Duodenal mucosa (tissue), 2 donors: Measurements from ENCODE around the gene AKAP12.
"Not testable (repeated sequence)": the region's sequence is repeated elsewhere in the genome, so short reads cannot be mapped to it uniquely, and the experiment has no call there.

ENCODE experiments used
- H3K27ac ChIP-seq: one replicate; pipeline ENCODE4 v1.7.0; 2013; ENCODE audit warnings: low read depth, low read length
- H3K27me3 ChIP-seq, 2 donors: one replicate each; pipeline ENCODE4 v1.7.0; 2013; ENCODE audit warnings: low read length in 2 of 2, control low read depth in 1 of 2; ENCODE audit not compliant: insufficient read depth in 2 of 2, control insufficient read depth in 1 of 2
- H3K36me3 ChIP-seq, 2 donors: one replicate each; pipeline ENCODE4 v1.7.0; 2013; ENCODE audit warnings: low read length in 2 of 2, control low read depth in 1 of 2; ENCODE audit not compliant: insufficient read depth in 2 of 2, control insufficient read depth in 1 of 2
- H3K4me1 ChIP-seq, 2 donors: one replicate each; pipeline ENCODE4 v1.7.0; 2013; ENCODE audit warnings: low read length in 2 of 2, control low read depth in 1 of 2; ENCODE audit not compliant: insufficient read depth in 2 of 2, control insufficient read depth in 1 of 2
- H3K4me3 ChIP-seq, 2 donors: one replicate each; pipeline ENCODE4 v1.7.0; 2013; ENCODE audit warnings: low read length in 2 of 2, low read depth in 1 of 2
- H3K9ac ChIP-seq, 2 donors: one replicate each; pipeline ENCODE4 v1.7.0; 2013; ENCODE audit warnings: low read length in 2 of 2, low read depth in 1 of 2
- H3K9me3 ChIP-seq, 2 donors: one replicate each; pipeline ENCODE4 v1.7.0; 2013; ENCODE audit warnings: low read length in 2 of 2, control low read depth in 1 of 2; ENCODE audit not compliant: control insufficient read depth in 1 of 2

AKAP12 gene

GRCh38 chr6:151374036-151374683 is 134.4 kb downstream of the AKAP12 start:
- H3K4me3 ChIP-seq, result no peak overlapping the region
- no peak overlapping the region for H3K9ac ChIP-seq
- H3K27ac ChIP-seq, result no peak overlapping the region
- no peaks in the 10 kb centered on the region for H3K9me3 ChIP-seq
- H3K36me3 ChIP-seq, result peaks cover 20 to 26% of the 10 kb centered on the region in 2 donors
- H3K27me3 ChIP-seq, result no peaks in the 10 kb centered on the region
- peaks cover 0 to 5% of the 10 kb centered on the region in 2 donors for H3K4me1 ChIP-seq

- Histone ChIP-seq H3K4me3 (no peak overlapping the region), H3K27me3 (no peaks in the 10 kb centered on the region), H3K9me3 (no peaks in the 10 kb centered on the region), H3K27ac (no peak overlapping the region), H3K9ac (no peak overlapping the region), H3K36me3 (peaks cover 16 to 20% of the 10 kb centered on the region in 2 donors), H3K4me1 (peaks cover 0 to 5% of the 10 kb centered on the region in 2 donors)
These were observed 136.1 kb downstream of the AKAP12 start for GRCh38 chr6:151375833-151376232.

- H3K9me3 ChIP-seq, result no peaks in the 10 kb centered on the region
- H3K27ac ChIP-seq, result no peak overlapping the region
- H3K36me3 ChIP-seq, result peaks cover 10 to 14% of the 10 kb centered on the region in 2 donors
- H3K27me3 ChIP-seq, result no peaks in the 10 kb centered on the region
- H3K4me1 ChIP-seq, result peaks cover 0 to 5% of the 10 kb centered on the region in 2 donors
- H3K9ac ChIP-seq, result no peak overlapping the region
- H3K4me3 ChIP-seq, result no peak overlapping the region
These were observed 136.7 kb downstream of the AKAP12 start for GRCh38 chr6:151376440-151376839.

- H3K9ac ChIP-seq, result no peak overlapping the region
- H3K9me3 ChIP-seq, result no peaks in the 10 kb centered on the region
- H3K4me1 ChIP-seq, result peaks cover 0 to 5% of the 10 kb centered on the region in 2 donors
- H3K4me3 ChIP-seq, result no peak overlapping the region
- peaks cover 3 to 8% of the 10 kb centered on the region in 2 donors for H3K36me3 ChIP-seq
- H3K27ac ChIP-seq, result no peak overlapping the region
- no peaks in the 10 kb centered on the region for H3K27me3 ChIP-seq
These were observed 137.3 kb downstream of the AKAP12 start for GRCh38 chr6:151377095-151377494.

- Histone ChIP-seq H3K4me3 (peak overlapping the region; percentile 49 to 50), H3K9ac (peak overlapping the region; percentile 18 to 45), H3K27me3 (no peaks in the 10 kb centered on the region), H3K4me1 (peaks cover 6 to 13% of the 10 kb centered on the region in 2 donors), H3K36me3 (no peaks in the 10 kb centered on the region), H3K27ac (no peak overlapping the region), H3K9me3 (no peaks in the 10 kb centered on the region)
These were observed 140.4 kb downstream of the AKAP12 start for GRCh38 chr6:151379933-151380847.

- Histone ChIP-seq H3K36me3 (no peaks in the 10 kb centered on the region), H3K4me3 (peak overlapping the region in 1 of 2 donors; percentile 50), H3K27me3 (no peaks in the 10 kb centered on the region), H3K9me3 (no peaks in the 10 kb centered on the region), H3K4me1 (peaks cover 10 to 17% of the 10 kb centered on the region in 2 donors), H3K27ac (no peak overlapping the region), H3K9ac (no peak overlapping the region)
These were observed 141.1 kb downstream of the AKAP12 start for GRCh38 chr6:151380848-151381205.

- no peak overlapping the region for H3K4me3 ChIP-seq
- no peak overlapping the region for H3K27ac ChIP-seq
- H3K27me3 ChIP-seq, result no peaks in the 10 kb centered on the region
- no peak overlapping the region for H3K9ac ChIP-seq
- no peaks in the 10 kb centered on the region for H3K9me3 ChIP-seq
- no peaks in the 10 kb centered on the region for H3K36me3 ChIP-seq
- H3K4me1 ChIP-seq, result peaks cover 10 to 17% of the 10 kb centered on the region in 2 donors
These were observed 142.0 kb downstream of the AKAP12 start for GRCh38 chr6:151381722-151382121.

- not testable (repeated sequence) for H3K9me3 ChIP-seq, H3K36me3 ChIP-seq, H3K27ac ChIP-seq, H3K4me3 ChIP-seq, H3K9ac ChIP-seq, H3K27me3 ChIP-seq
- H3K4me1 ChIP-seq, result peaks cover 10 to 17% of the 10 kb centered on the region in 2 donors
These were observed 142.9 kb downstream of the AKAP12 start for GRCh38 chr6:151382631-151383030.

GRCh38 chr6:151384151-151384550 is 144.4 kb downstream of the AKAP12 start:
- no peak overlapping the region for H3K4me3 ChIP-seq
- peaks cover 22% of the 10 kb centered on the region in 2 donors for H3K4me1 ChIP-seq
- H3K9ac ChIP-seq, result no peak overlapping the region
- H3K27ac ChIP-seq, result no peak overlapping the region
- H3K9me3 ChIP-seq, result no peaks in the 10 kb centered on the region
- no peaks in the 10 kb centered on the region for H3K36me3 ChIP-seq
- no peaks in the 10 kb centered on the region for H3K27me3 ChIP-seq

- Histone ChIP-seq H3K27me3 (no peaks in the 10 kb centered on the region), H3K27ac (no peak overlapping the region), H3K9ac (no peak overlapping the region), H3K9me3 (no peaks in the 10 kb centered on the region), H3K4me1 (peaks cover 22% of the 10 kb centered on the region in 2 donors), H3K36me3 (no peaks in the 10 kb centered on the region), H3K4me3 (peak overlapping the region in 1 of 2 donors; percentile 12)
These were observed 145.4 kb downstream of the AKAP12 start for GRCh38 chr6:151385177-151385576.
